Measurements from ENCODE around the gene ZBTB7C. TPM values are rescaled to one million over a fixed set of nuclear protein-coding genes. Genes with fewer than 3 reads are reported as not detected.

ZBTB7C gene
- total and polyA plus RNA-seq, 2 of the 4 experiments (the other 2 are of a cell fraction), result not detected

DNA sequence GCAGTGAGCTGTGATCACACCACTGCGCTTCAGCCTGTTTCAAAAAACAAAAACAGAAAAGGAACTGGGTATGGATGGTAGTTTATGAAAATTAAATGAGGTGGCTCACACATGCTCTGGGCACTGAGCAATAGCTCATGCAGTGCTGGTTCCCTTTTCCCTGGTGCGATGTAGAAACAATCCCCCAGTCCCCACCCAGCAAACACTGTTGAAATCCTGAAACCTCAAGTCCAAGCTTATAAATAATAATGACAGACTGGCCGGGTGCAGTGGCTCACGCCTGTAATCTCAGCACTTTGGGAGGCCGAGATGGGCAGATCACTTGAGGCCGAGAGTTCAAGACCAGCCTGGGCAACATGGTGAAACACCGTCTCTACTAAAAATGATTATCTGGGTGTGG is 423.3 kb downstream of the ZBTB7C start:
- Histone ChIP-seq H4K5ac (ENCODE audit: low read depth, low read length) (no peak overlapping the region), H3K9me1 (ENCODE audit: insufficient read depth, low read length) (no peaks in the 10 kb centered on the region), H2BK120ac (ENCODE audit: low read depth, low read length) (no peak overlapping the region), H2AFZ (replicated peaks; ENCODE audit: low read length, poor library complexity) (no peak overlapping the region), H3K36me3 (ENCODE audit: control insufficient read depth, insufficient read depth, low read length) (no peaks in the 10 kb centered on the region), H3K27ac (ENCODE audit: insufficient read depth, low read length) (no peak overlapping the region), H2BK20ac (ENCODE audit: low read depth, low read length) (no peak overlapping the region), H2AK5ac (ENCODE audit: low read depth, low read length) (no peak overlapping the region), H4K91ac (ENCODE audit: insufficient read depth, low read depth, low read length) (no peak overlapping the region), H3K4me1 (ENCODE audit: control insufficient read depth, insufficient read depth, low read length) (no peaks in the 10 kb centered on the region), H3K4me3 (ENCODE audit: insufficient read depth, low read depth, low read length) (no peak overlapping the region), H3K18ac (ENCODE audit: low read depth, low read length) (no peak overlapping the region), H3K14ac (replicated peaks; ENCODE audit: low read depth, low read length) (no peak overlapping the region), H3K9ac (ENCODE audit: low read depth, low read length) (no peak overlapping the region), H2BK5ac (ENCODE audit: low read depth, low read length, poor library complexity, severe bottlenecking) (no peak overlapping the region), H3K56ac (ENCODE audit: extremely low read depth, insufficient read depth, low read length) (no peak overlapping the region), H3K9me3 (ENCODE audit: control insufficient read depth, insufficient read depth, low read length) (no peaks in the 10 kb centered on the region), H4K8ac (ENCODE audit: low read depth in 2 of 2, low read length in 2 of 2) (no peak overlapping the region), H2BK15ac (ENCODE audit: low read depth, low read length) (no peak overlapping the region), H3K4ac (ENCODE audit: low read depth, low read length) (no peak overlapping the region), H3K79me1 (ENCODE audit: low read depth in 1 of 2, low read length in 2 of 2) (no peaks in the 10 kb centered on the region), H3K23ac (ENCODE audit: low read depth, low read length) (no peak overlapping the region), H3K4me2 (ENCODE audit: low read depth, low read length) (no peak overlapping the region), H4K20me1 (ENCODE audit: insufficient read depth, low read length) (no peaks in the 10 kb centered on the region), H3K27me3 (ENCODE audit: control insufficient read depth, insufficient read depth, low read length) (peaks cover 2% of the 10 kb centered on the region; the same call in 1 of the 2 replicates), H2AK9ac (replicated peaks; ENCODE audit: low read depth, low read length, poor library complexity) (no peak overlapping the region)
- ATAC-seq (ENCODE audit: low read depth) (no peak), DNase-seq (no peak)
- no CpG with 5 or more reads among the region's 7 CpGs for WGBS, 2 experiments (ENCODE audit: extremely low coverage in 2 of 2, insufficient read length in 1 of 2)
- intact Hi-C loops (cut with micrococcal nuclease) (no loop called here), dilution Hi-C loops (cut with HindIII; ENCODE audit: low sequenced_read_pairs, unreplicated experiment) (no loop called here), in situ Hi-C loops (cut with MboI; ENCODE audit: low sequenced_read_pairs) (no loop called here)
- no TSS peak for BruUV-seq (replicated peaks)
- TF ChIP-seq CTCF (conservative IDR thresholded peaks at IDR 0.05; ENCODE audit: low read depth, low read length), result no peak
- no peak for TF ChIP-seq POLR2A (IDR thresholded peaks at IDR 0.05; ENCODE audit: low read depth, low read length)
- TF ChIP-seq, protein P1, sequence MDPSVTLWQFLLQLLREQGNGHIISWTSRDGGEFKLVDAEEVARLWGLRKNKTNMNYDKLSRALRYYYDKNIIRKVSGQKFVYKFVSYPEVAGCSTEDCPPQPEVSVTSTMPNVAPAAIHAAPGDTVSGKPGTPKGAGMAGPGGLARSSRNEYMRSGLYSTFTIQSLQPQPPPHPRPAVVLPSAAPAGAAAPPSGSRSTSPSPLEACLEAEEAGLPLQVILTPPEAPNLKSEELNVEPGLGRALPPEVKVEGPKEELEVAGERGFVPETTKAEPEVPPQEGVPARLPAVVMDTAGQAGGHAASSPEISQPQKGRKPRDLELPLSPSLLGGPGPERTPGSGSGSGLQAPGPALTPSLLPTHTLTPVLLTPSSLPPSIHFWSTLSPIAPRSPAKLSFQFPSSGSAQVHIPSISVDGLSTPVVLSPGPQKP (IDR thresholded peaks at IDR 0.05; ENCODE audit: borderline replicate concordance, low read depth, low read length), result no peak
- TF ChIP-seq NFE2L2 (IDR thresholded peaks at IDR 0.05; ENCODE audit: low read depth, low read length), result no peak
- no peak for TF ChIP-seq MXI1 (IDR thresholded peaks at IDR 0.05; ENCODE audit: borderline replicate concordance, low read depth, low read length)
- no peak for TF ChIP-seq RFX5 (IDR thresholded peaks at IDR 0.05; ENCODE audit: low read depth, low read length)
- TF ChIP-seq BHLHE40 (IDR thresholded peaks at IDR 0.05; ENCODE audit: low read depth, low read length), result no peak
- no peak for TF ChIP-seq FOS (IDR thresholded peaks at IDR 0.05; ENCODE audit: low read depth, low read length)
- no peak for TF ChIP-seq RAD21 (IDR thresholded peaks at IDR 0.05; ENCODE audit: low read length)
- TF ChIP-seq RCOR1 (IDR thresholded peaks at IDR 0.05; ENCODE audit: insufficient replicate concordance, low read length), result no peak
- no peak for TF ChIP-seq MAZ (IDR thresholded peaks at IDR 0.05; ENCODE audit: borderline replicate concordance, low read depth, low read length)
- no peak for TF ChIP-seq SMC3 (IDR thresholded peaks at IDR 0.05; ENCODE audit: low read depth, low read length)
- TF ChIP-seq MAFK (IDR thresholded peaks at IDR 0.05; ENCODE audit: low read depth, low read length), result no peak
- TF ChIP-seq CHD1 (IDR thresholded peaks at IDR 0.05; ENCODE audit: low read depth, low read length), result no peak
- no peak for TF ChIP-seq USF2 (IDR thresholded peaks at IDR 0.05; ENCODE audit: low read depth, low read length)
- ChIA-PET CTCF (no interaction called here), POLR2A (ENCODE audit: unreplicated experiment) (no interaction called here)
